NCI-H446 (cell line): ENCODE data around the gene BCDIN3D.
"Not testable (repeated sequence)": the region's sequence is repeated elsewhere in the genome, so short reads cannot be mapped to it uniquely, and the experiment has no call there.

Experiments used
- DNase-seq, 2 experiments: peaks; one replicate each; lab custom pipeline; 2025; lab: John Stamatoyannopoulos, UW

Gene BCDIN3D, protein sequence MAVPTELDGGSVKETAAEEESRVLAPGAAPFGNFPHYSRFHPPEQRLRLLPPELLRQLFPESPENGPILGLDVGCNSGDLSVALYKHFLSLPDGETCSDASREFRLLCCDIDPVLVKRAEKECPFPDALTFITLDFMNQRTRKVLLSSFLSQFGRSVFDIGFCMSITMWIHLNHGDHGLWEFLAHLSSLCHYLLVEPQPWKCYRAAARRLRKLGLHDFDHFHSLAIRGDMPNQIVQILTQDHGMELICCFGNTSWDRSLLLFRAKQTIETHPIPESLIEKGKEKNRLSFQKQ

DNA sequence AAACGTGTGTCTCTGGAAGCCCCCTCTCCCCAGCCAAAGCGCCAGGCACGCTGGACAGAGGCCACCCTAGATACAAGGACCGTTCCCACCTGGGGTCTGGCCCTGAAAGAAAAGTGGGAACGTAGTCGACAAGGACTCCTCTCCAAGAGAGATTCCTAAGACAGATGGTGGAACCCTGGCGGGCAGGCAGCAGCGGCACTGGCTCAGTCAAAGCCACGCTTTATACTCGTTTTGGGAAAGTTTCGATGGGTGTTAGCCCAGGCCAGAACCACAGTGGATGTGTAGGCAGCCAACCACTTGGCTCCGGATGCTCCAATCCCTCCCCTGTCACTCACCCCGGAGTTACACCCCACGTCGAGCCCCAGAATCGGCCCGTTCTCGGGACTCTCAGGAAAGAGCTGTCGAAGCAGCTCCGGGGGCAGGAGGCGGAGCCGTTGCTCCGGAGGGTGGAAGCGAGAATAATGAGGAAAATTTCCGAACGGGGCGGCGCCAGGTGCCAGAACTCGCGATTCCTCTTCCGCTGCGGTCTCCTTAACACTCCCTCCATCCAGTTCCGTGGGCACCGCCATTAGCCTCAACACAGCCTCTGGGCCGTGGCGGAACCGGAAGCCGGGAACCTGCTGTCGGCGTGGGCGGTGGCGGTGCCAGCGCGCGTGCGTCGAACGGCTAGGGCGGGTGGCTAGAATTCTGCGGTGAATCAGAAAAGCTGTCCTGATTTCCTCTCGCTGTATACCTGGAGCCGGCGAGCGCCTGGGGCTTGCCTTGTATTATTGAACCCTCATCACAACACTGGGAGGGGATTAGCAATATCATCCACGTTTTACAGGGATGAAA is at the start of gene BCDIN3D:
Gene BCDIN3D, minus strand, starts transcription at position 588 of the 834 bp plus-strand sequence. Its CDS starts 19 bp downstream, at position 569.
- peak; percentile 62 to 93 for DNase-seq

DNA sequence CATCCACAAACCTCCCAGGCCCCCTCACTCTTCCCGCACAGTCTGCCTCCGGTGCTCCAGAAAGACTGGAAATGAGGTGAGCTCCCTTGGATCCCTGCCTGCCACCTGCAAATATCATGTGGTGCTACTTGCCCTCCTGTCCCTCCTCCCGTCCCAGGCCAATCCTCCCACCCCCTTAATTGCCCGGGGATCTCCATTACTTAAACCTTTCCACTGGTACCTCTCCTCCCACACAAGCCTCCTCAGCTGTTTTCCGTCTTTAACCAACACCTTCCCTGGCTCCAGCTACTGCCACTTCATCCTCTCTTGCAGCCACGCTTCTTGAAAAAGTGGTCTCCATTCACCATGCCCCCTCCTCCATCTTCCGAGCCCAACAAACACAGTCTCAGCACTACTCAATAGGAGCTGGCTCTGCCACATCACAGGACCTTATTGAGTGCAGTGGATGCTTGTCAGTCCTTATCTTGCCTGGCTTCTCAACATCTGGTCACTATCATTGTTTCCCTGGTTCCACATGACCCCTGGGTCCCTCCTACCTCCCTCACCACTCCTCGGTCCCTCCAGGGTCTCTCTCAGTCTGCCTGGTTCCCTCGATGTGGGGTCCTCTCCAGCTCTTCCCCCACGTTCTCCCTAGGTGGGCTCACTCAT is 49.3 kb upstream of the BCDIN3D start:
- no peak for DNase-seq

DNA sequence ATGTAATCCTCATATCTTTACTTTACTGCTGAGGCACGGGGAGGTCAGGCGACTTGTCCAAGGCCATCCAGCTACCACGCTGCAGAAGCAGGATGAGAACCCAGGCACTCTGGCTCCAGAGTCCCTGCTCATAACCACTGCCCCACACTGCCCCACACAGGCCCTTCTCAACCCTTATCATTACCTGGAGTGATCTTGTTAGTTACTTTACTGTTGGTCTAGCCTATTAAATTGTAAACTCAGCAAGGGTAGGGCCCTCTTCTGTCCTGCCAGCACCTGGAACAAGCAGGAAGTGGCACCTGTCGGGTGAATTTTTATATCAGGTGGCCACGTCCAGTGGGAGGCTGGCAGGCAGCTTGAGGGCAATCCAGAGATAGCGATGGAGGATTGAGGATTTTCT is 48.6 kb upstream of the BCDIN3D start:
- no peak for DNase-seq

DNA sequence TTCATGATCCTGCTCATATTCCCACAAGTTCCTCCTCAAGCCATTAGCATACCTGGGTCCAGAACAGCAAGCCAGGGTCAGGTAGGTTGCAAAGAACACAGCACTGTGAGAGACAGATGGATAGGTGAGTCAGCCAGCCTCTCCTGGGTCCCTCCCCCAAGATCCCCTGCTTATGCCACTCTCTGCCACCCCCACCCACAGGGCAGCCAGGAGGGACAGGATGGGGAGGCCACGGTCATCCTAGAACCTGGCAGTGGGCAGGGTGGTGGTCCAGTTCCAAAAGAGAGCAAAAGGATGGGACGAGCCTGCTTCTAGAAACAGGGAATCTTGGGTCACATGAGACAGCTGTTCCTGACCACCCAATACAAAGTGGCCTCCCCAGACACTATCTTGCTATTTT is 48.1 kb upstream of the BCDIN3D start:
- DNase-seq = no peak

DNA sequence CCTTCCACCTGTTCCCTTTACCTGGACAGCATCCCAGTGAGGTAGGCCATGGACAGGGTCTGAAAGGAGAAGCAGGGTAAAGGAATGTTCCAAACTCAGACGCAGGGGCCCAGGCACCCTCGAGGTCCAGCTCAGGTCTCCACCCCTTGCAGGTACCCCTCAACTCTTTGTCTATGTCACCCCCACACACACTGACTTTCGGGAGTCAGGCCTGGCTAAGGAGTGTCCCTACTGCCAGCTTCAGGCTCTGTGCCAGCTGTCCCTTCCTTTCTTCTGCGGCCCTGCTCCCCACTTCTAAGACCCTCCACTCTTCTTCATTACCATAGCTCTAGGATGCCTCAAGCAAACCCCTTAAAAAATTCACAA is 47.2 kb upstream of the BCDIN3D start:
- no peak for DNase-seq

DNA sequence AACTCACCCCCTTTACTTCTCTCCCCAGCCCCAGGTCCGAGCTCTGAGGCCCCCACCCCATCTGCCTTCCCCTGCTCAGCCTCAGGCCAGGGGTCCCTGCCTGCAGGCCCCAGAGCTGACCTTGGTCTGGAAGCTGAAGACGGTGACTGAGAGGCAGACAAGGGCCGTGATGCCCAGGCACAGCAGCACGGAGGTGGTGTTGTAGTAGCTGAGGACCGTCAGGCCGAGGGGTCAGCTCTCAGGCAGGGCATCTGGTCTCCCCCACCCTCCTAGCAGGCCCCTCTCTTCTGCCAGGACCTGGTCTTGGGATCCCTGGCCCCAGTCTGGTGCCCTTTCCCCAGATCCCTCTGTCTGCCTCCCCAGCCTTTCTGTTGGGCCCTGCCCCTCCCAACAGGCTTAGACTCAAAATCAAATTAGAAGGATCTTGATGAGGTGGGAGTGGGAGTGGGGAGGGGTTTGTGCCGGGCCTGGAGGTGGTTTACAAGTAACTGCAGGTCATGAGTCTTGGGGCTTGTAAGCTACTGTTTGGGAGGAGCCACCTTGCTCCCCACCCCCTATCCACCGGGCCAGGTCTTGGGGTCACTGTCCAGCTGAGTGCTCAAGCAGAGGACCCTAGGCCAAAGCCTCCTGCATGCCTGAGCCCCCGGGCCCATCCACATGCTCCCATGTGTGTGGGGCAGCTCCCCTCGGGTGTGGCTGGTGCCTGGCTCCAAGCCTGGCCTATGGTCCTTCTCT is 46.6 kb upstream of the BCDIN3D start:
- no peak for DNase-seq

DNA sequence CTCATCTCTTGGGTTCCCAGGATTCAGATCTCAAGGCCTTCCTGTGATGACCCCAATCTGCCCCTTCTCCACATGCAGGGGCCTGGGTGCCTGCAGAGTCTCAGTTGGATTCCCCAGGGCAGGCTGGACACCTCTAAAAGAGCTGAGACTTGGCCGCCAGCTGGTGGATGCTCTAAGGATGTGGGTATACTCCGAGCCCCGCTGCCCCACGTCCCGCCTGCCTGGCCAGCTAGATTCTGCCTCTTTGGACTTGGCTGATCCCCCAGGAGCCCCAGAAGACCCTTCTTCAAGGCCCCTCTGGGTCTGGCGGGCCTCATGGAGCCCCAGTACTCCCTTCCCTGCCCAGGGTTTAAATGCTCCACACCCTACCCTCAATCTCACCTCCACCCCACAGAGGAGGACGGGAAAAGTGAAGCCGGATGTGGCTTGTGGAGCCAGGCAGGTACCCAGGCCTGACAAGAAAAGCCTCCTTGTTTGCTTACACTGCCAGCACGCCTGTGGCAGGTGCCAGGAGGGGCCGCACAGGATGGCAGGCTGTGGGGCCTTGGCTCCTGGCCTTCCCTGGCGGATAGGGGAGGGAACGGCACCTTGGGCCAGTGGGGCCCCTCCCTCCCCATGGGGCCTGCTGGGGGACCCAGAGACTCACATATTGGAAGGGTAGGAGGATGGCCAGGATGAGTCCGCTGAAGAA is 45.7 kb upstream of the BCDIN3D start:
- no peak for DNase-seq

DNA sequence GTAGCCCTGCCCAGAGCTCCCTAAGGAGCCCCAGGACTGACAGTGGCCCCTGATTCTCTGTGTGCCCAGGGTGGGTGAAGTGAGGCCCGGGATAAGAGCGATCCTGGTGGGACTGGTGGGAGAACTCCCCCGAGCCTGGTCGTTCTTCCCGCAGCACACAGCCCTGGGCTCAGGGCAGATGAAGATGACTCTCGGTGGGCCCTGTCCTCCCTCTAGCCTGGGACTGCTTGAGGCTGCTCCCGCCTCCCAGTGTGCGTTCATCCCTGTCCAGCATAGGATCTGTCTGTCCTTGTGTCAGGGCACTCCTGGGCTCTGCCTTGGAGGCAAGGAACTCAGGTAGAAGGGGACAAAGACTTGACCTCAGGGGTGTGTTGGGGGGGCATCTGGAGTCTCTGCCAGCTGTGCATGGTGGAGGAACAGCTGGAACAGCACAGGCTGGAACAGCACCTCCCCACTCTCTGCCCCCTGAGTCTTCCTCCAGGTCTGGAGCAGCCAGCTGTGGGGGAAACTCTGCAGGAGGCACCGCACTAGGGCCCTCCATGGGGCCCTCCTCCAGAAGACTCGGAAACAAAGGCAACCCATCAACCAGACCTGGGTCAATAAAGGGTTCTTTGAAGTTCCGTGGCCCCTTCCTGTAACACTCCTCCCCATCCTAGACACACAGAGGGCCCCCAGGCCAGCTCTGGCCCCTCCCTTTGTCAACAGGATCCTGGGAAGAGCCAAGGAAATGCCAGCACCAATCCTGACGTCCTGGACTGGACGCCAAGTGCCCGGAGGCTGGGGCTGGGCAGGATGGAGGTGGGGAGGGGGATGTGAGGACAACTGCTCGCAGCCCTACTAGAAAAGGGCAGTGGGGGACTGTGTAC is 44.9 kb upstream of the BCDIN3D start:
- no peak for DNase-seq

DNA sequence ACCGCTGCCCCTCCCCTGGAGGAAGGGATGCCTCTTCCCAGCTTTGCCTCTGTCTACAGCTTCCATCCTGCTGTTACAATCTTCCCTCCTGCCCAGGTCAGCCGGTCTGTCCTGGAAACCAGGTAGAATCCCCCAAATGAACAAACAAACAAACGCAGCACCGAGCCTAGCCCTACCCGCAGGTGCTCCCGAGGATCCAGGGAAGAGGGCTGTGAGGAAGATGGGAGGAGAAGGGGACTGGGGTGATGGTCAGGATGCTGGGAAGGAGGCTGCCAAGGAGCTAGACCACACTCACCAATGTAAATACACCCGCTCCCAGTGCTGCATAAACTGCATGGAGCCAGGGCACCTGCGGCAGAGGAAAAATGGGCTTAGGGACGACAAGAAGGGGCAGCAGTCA is 44.2 kb upstream of the BCDIN3D start:
- DNase-seq = no peak

DNA sequence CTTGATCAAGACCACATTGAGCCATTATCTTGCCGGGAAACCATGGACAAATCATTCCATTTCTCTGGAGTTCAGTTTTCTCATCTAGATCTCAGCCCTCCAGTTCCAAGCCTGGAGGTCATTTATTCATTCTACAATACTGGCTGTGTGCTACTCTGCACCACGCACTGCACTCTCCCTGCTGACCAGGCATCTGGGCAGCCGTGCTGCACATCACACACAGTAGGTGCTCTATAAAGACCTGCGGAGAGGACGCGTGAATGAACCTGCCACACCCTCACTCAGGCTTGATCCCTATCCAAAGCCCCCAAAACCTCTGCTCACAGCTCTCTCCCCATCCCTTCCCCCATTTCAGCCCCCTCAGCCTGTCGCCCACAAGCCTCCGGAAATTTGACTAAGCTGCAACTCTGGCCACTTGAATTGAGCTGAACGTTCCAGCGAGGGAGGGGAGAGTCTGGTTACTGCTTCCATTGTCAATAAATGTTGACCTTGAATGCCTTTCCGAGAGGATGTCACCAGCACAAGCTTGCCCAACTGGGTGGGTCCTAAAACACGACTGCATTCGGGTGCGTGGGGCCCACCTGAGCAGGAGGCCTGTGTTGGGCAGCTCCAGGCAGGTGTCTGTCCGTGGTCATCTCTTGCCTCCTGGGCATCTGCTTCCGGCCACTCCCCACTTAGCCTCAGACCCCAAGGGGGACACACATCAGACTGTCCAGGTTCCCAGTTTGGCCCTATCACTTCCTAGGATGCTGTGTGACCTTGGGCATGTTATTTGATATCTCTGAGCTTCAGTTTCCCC is 43.0 kb upstream of the BCDIN3D start:
- DNase-seq = no peak

DNA sequence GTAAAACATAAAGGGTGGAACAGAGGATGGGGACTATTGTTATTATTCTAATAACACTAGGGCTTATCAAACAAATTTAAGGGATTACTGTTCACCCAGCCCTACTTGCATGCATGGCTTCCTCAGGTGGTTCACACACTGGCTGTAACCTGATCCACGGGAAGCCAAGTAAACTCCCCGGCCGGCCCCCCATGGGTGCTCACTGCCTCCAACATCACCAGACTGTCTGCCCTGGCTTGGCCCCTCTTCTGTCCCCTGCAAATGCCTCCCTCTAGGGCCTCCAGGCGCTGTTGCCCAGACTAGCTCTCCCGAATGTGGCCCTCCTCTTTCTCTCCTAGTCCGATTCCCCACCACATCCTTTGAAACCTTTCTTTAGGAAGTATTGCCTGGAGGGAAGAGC is 42.2 kb upstream of the BCDIN3D start:
- no peak for DNase-seq

DNA sequence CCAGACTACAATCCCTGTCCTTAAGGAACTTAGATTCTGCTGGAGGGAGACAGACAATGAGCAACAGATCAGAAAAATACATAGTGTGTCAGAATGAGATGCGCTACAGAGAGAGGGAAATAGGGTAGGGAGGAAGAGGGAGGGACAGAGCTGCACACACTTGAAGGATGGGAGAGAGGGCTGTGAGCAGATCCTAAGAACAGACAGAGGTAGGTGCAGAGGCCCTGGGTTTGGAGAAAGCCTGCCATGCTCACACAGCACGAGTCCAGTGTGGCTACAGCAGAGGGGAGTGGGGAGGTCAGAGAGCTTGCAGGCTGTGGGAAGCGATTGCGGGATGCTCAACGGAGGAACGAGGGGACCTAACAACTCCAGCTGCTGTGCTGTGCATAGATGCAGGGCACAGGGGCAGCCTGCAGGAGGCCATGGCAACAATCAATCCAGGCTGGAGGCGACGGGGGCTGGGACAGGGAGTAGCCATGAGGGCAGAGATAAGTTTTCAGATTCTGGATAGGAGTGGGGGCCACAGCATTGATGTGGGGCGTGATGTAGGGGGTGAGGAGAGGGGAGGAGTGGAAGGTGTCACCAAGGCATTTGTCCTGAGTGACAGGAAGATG is 40.1 kb upstream of the BCDIN3D start:
- no peak for DNase-seq

DNA sequence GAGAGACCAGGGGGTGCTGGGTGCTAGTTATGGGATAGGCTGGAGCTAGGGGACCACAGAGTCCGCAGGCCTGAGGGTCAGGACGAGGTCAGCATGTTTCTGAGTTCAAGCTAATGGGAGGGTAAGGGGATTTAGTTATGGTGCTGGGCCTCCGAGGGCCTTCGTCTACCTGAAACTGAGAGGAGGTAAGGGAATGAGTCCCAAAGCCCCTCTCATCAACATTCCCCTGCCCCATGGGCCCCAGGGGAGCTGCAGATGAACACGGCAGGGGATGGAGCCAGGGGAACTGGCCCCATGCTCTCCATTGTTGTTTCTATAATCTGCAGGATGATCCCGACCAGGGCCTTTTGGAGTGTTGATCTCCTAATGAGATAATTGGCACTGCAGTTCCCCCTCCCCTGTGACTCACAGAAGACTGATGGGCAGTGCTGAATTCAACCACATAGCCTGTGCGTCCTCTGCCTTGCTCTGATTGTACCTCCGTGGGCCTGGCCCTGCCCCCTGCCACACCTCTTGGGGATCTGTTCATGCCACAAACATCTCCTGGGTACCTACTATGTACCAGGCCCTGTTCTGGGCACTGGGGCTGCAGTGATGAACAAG is 39.4 kb upstream of the BCDIN3D start:
- no peak for DNase-seq

DNA sequence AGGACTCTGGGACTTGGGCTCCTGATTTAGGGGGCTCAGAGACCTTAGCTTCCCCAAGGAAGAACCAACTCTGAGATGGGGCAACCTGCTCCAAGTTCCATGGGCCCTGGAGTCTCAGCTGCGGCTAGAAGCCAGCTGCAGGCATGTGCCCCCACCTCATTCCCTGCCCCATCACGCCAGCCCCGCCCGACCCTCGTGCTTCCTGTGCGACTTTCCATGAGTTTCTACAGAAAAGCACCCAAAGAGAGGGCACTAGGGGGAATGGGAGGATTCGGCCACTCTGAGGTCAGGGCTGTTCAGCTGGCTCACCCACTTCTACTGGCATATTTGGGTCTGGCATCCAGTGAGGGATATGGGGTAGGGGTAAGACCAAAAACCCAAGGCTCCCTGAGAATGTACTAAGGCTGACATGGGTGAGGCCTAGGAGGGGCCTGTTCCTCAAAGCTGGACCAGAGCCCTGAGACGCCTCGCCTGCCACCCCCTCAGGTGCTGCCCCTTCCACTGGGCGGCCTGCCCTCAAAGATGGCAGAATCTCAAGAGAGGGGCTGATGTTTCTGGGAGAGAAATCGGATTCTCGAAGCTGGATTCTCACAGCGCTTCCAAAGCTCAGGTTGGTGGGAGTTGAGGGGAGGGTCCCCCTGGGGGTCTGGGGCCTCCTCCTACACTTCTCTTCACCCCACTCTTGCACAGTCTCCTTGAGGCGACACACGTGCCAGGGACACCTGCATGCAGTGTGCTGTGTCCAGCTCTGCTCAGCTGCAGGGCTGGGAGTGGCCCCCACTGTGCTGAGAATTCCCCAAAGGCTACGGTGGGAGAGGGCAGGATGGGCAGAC is 38.7 kb upstream of the BCDIN3D start:
- DNase-seq = no peak

DNA sequence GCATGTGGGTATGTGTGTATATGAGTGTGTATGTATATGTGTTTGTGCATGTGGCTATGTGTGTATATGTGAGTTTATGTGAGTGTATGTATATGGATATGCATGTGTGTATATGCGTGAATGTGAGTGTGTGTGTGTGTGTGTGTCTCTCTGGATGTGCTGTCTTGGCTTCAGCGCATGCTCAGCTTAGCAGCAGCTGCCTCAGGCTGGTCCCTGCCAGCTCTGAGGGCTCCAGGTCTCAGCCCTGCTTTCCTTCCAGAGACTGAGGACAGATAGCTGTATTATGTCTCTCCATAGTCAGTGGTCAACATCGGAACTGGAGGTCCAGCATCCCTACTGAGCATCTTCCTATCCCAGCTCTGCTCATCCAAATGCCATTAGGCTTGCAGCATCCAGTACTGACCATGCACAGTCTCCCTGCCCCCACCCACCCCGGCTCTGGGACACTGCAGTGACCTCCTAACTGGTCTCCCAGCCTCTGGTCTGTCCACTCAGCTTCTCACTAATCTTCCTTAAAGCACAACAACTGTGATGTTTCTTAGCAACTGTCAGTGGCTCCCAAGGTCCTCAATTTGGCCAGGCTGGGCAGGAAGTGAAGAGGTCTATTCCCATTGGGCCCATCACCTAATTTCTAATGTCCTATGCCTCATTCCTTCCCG is 38.0 kb upstream of the BCDIN3D start:
- no peak for DNase-seq

DNA sequence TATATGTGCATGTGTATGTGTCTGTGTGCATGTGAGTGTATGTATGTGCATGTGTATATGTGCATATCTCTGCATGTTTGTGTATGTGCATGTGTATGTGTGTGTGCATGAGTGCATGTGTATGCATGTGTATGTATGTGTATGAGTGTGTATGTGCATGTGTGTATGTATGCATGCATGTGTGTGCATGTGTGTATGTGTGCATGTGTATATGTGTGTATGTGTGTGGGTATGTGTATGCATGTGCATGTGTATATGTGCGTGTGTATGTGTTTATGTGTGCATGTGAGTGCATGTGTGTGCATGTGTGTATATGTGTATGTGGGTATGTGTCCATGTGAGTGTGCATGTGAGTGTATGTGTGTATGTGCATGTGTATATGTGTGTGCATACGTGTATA is 36.2 kb upstream of the BCDIN3D start:
- DNase-seq = not testable (repeated sequence)

DNA sequence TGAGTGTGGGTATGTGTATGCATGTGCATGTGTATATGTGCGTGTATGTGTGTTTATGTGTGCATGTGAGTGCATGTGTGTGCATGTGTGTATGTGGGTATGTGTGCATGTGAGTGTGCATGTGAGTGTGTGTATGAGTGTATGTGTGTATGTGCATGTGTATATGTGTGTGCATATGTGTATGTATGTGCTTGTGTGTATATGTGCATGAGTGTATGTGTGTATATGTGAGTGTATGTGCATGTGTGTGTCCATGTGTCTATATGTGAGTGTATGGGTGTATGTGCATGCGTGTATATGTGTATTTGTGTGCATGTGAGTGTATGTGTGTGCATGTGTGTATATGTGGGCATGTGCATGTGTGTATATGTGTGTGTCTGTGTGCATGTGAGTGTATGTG is 35.1 kb upstream of the BCDIN3D start:
- DNase-seq = no peak

DNA sequence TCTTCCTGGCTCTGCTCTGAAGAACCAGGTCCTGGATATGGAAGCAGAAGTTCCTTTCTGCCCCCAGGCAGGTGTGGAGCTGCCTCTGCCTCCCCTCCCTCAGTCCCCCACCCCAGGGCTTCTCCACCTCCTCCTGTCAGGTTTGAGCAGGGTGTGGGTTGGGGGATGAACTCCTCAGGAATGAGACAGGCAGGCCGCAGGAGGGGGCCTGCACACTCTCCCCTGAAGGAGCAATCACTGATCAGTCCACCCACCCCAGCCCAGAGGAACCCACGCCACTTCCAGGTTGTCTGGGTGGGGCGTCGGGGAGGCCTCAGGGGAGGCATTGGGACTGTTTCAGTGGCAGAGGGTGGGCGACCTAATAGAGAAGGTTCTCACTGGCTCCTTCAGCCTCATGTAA is 34.2 kb upstream of the BCDIN3D start:
- no peak for DNase-seq
